Neural cell (in vitro differentiated cells): ENCODE data around the gene MRO. TPM values are rescaled to one million over a fixed set of nuclear protein-coding genes. Genes with fewer than 3 reads are reported as not detected.

Experiments used
- H2AFZ ChIP-seq: fragments of 200-600, 300-800 bp; sonication (generic), shearing (Covaris generic); 2 replicates; pipeline ENCODE4 v1.6.0; 2014; ENCODE audit warnings: low read depth, mild to moderate bottlenecking, antibody characterized with exemption, low read length, moderate library complexity
- H3F3A ChIP-seq: fragments of 200-600 bp; shearing (Covaris generic); 2 replicates; pipeline ENCODE4 v1.6.1; 2016; ENCODE audit warnings: mild to moderate bottlenecking, moderate library complexity, mixed read lengths, antibody characterized with exemption, low read length; ENCODE audit not compliant: insufficient read depth, poor library complexity, severe bottlenecking
- H3K27ac ChIP-seq: fragments of 200-600, 300-800 bp; sonication (generic), shearing (Covaris generic); 2 replicates; pipeline ENCODE4 v1.5.1; 2014; ENCODE audit warnings: mild to moderate bottlenecking, low read length, moderate library complexity
- H3K27me3 ChIP-seq: fragments of 300-800, 200-600 bp; sonication (generic), shearing (Covaris generic); 2 replicates; pipeline ENCODE4 v1.6.0; 2014; ENCODE audit warnings: mild to moderate bottlenecking, low read depth, low read length, moderate library complexity; ENCODE audit not compliant: insufficient read depth
- H3K36me3 ChIP-seq: fragments of 300-800, 200-600 bp; sonication (generic), shearing (Covaris generic); 2 replicates; pipeline ENCODE4 v1.5.1; 2014; ENCODE audit warnings: mild to moderate bottlenecking, antibody characterized with exemption, low read length, moderate library complexity; ENCODE audit not compliant: insufficient read depth
- H3K4me2 ChIP-seq: fragments of 300-800, 200-600 bp; sonication (generic), shearing (Covaris generic); 2 replicates; pipeline ENCODE4 v1.6.0; 2014; ENCODE audit warnings: mild to moderate bottlenecking, low read length
- H3K4me3 ChIP-seq: fragments of 300-800, 200-600 bp; sonication (generic), shearing (Covaris generic); 2 replicates; pipeline ENCODE4 v1.5.1; 2014; ENCODE audit warnings: mild to moderate bottlenecking, low read length, moderate library complexity
- H3K79me2 ChIP-seq: fragments of 200-600 bp; shearing (Covaris generic); replicated peaks from 2 replicates; pipeline ENCODE4 v1.6.0; 2014; ENCODE audit warnings: mild to moderate bottlenecking, low read length, moderate library complexity; ENCODE audit not compliant: insufficient read depth
- H3K9ac ChIP-seq: fragments of 300-800, 200-600 bp; sonication (generic), shearing (Covaris generic); 2 replicates; pipeline ENCODE4 v1.6.1; 2016; ENCODE audit warnings: mild to moderate bottlenecking, low read length, mixed read lengths
- H3K9me2 ChIP-seq: fragments of 200-600 bp; shearing (Covaris generic); 2 replicates; pipeline ENCODE4 v1.6.1; 2016; ENCODE audit warnings: mild to moderate bottlenecking, low read length, mixed read lengths; ENCODE audit not compliant: insufficient read depth
- H3K9me3 ChIP-seq: fragments of 200-600, 300-800 bp; sonication (generic), shearing (Covaris generic); 2 replicates; pipeline ENCODE4 v1.6.1; 2016; ENCODE audit warnings: mild to moderate bottlenecking, mixed run types, low read length, moderate library complexity, mixed read lengths
- H4K20me1 ChIP-seq: fragments of 200-600 bp; shearing (Covaris generic); 2 replicates; pipeline ENCODE4 v1.6.1; 2016; ENCODE audit warnings: mild to moderate bottlenecking, mixed run types; ENCODE audit not compliant: insufficient read depth
- CTCF ChIP-seq: fragments of 450-650 bp; IDR thresholded peaks from 2 replicates; pipeline ENCODE4 v1.5.1; 2014; ENCODE audit warnings: antibody characterized with exemption, mild to moderate bottlenecking, moderate library complexity; ENCODE audit not compliant: poor library complexity, severe bottlenecking
- EP300 ChIP-seq: fragments of 450-650 bp; conservative IDR thresholded peaks from 2 replicates; pipeline ENCODE4 v1.6.1; 2014; ENCODE audit warnings: antibody characterized with exemption, mild to moderate bottlenecking, moderate library complexity; ENCODE audit not compliant: poor library complexity, severe bottlenecking
- EZH2 ChIP-seq: fragments of 200-600, 300-800 bp; shearing (Covaris generic), sonication (generic); IDR thresholded peaks from 2 replicates; pipeline ENCODE4 v1.6.1; 2014; ENCODE audit warnings: antibody characterized with exemption, low read length, borderline replicate concordance, mild to moderate bottlenecking; ENCODE audit not compliant: insufficient read depth, poor library complexity, severe bottlenecking
- MXI1 ChIP-seq: fragments of 450-650 bp; conservative IDR thresholded peaks from 2 replicates; pipeline ENCODE4 v1.6.1; 2014; ENCODE audit warnings: antibody characterized with exemption, mild to moderate bottlenecking; ENCODE audit not compliant: poor library complexity, severe bottlenecking
- POLR2AphosphoS5 ChIP-seq: IDR thresholded peaks from 2 replicates; pipeline ENCODE4 v1.6.1; 2012
- RAD21 ChIP-seq: fragments of 450-650 bp; conservative IDR thresholded peaks from 2 replicates; pipeline ENCODE4 v1.6.1; 2014; ENCODE audit warnings: antibody characterized with exemption, mild to moderate bottlenecking, moderate library complexity
- REST ChIP-seq: IDR thresholded peaks from 2 replicates; pipeline ENCODE4 v1.6.1; 2012; ENCODE audit warnings: borderline replicate concordance
- SMC3 ChIP-seq: fragments of 450-650 bp; conservative IDR thresholded peaks from 2 replicates; pipeline ENCODE4 v1.6.1; 2014; ENCODE audit warnings: antibody characterized with exemption, mild to moderate bottlenecking, moderate library complexity; ENCODE audit not compliant: poor library complexity
- TAF1 ChIP-seq: IDR thresholded peaks from 2 replicates; pipeline ENCODE4 v1.6.1; 2012; ENCODE audit warnings: low read depth
- polyA plus RNA-seq: library from polyadenylated mRNA; depleted of rRNA; stranded (reverse); fragments of >200 nt; gene quantifications from 2 replicates; pipeline ENCODE4 v1.2.3, GENCODE V29; 2014

The MRO gene
- polyA plus RNA-seq, 1 donor from 2014 or later: not detected

GRCh38 chr18:50816419-50817166 lies 3.2 kb downstream of the MRO start:
- H3K4me3 ChIP-seq: no peak overlapping the region
- no peaks in the 10 kb centered on the region for H3K9me2 ChIP-seq
- H3F3A ChIP-seq: no peaks in the 10 kb centered on the region
- no peak overlapping the region for H2AFZ ChIP-seq
- H4K20me1 ChIP-seq: no peaks in the 10 kb centered on the region
- H3K4me2 ChIP-seq: no peak overlapping the region
- no peaks in the 10 kb centered on the region for H3K79me2 ChIP-seq
- no peaks in the 10 kb centered on the region for H3K9me3 ChIP-seq
- TF ChIP-seq CTCF (no peak), POLR2AphosphoS5 (no peak)
- H3K9ac ChIP-seq: no peak overlapping the region
- H3K27me3 ChIP-seq: no peaks in the 10 kb centered on the region
- no peak overlapping the region for H3K27ac ChIP-seq
- no peaks in the 10 kb centered on the region for H3K36me3 ChIP-seq

GRCh38 chr18:50814395-50814794 lies 5.4 kb downstream of the MRO start:
- Histone ChIP-seq H3K4me2 (no peak overlapping the region), H3K27me3 (no peaks in the 10 kb centered on the region), H3K9ac (no peak overlapping the region), H3K27ac (no peak overlapping the region), H3F3A (no peaks in the 10 kb centered on the region), H3K9me3 (no peaks in the 10 kb centered on the region), H2AFZ (no peak overlapping the region), H4K20me1 (no peaks in the 10 kb centered on the region), H3K4me3 (no peak overlapping the region), H3K36me3 (no peaks in the 10 kb centered on the region), H3K79me2 (no peaks in the 10 kb centered on the region), H3K9me2 (no peaks in the 10 kb centered on the region)
- TF ChIP-seq POLR2AphosphoS5 (no peak), MXI1 (no peak), EP300 (no peak), SMC3 (no peak)

GRCh38 chr18:50813353-50813752 lies 6.5 kb downstream of the MRO start:
- H3K79me2 ChIP-seq: no peaks in the 10 kb centered on the region
- no peak for TF ChIP-seq REST
- no peak for TF ChIP-seq SMC3
- no peak for TF ChIP-seq RAD21
- no peak for TF ChIP-seq MXI1
- no peak for TF ChIP-seq EP300
- no peak for TF ChIP-seq TAF1
- no peak for TF ChIP-seq POLR2AphosphoS5
- no peak for TF ChIP-seq EZH2
- TF ChIP-seq CTCF: no peak
- H3K36me3 ChIP-seq: no peaks in the 10 kb centered on the region

More at GRCh38 chr18:50813353-50813752, 6.5 kb downstream of the MRO start:
- no peaks in the 10 kb centered on the region for H4K20me1 ChIP-seq
- H3K4me2 ChIP-seq: no peak overlapping the region
- H3K9me3 ChIP-seq: no peaks in the 10 kb centered on the region
- H3K9ac ChIP-seq: no peak overlapping the region
- no peak overlapping the region for H3K4me3 ChIP-seq
- H2AFZ ChIP-seq: no peak overlapping the region
- H3K9me2 ChIP-seq: no peaks in the 10 kb centered on the region
- H3K27me3 ChIP-seq: no peaks in the 10 kb centered on the region
- H3F3A ChIP-seq: no peaks in the 10 kb centered on the region
- no peak overlapping the region for H3K27ac ChIP-seq
